Panc1 (cell line): ENCODE measurements around the gene WNT2. TPM values are rescaled to one million over a fixed set of nuclear protein-coding genes. Genes with fewer than 3 reads are reported as not detected.

ENCODE experiments used
- ATAC-seq: fragments of 200-7000 bp; cut with Tn5 transposase; 2 replicates; pipeline ENCODE4 v1.9.1; 2020; ENCODE audit warnings: mild to moderate bottlenecking, moderate library complexity
- BruUV-seq: library from RNA; stranded (reverse); fragments of 400-500 nt; replicated peaks from 2 replicates; lab custom pipeline; 2021; lab: Mats Ljungman, UMichigan
- CTCF ChIA-PET: fragments of 300-600 bp; sonication (Branson Sonifier 250); formaldehyde crosslinking; loops from one replicate; lab custom pipeline; 2022; ENCODE audit warnings: antibody characterized with exemption; lab: Charles Lee
- POLR2A ChIA-PET: fragments of 300-600 bp; sonication (Branson Sonifier 250); formaldehyde crosslinking; loops from one replicate; lab custom pipeline; 2022; ENCODE audit warnings: antibody characterized with exemption; lab: Charles Lee
- DNase-seq: peaks from one replicate; pipeline ENCODE4 v3.0.0-alpha.2; 2010; ENCODE audit warnings: low read depth, low spot score
- H3K27ac ChIP-seq: 2 replicates; pipeline ENCODE4 v1.5.1; 2011; ENCODE audit warnings: mild to moderate bottlenecking, low read length, inconsistent platforms
- H3K27me3 ChIP-seq: fragments of 200-500 bp; sonication (Bioruptor generic); 2 replicates; pipeline ENCODE4 v1.6.0; 2014; ENCODE audit warnings: low read length, inconsistent platforms; ENCODE audit not compliant: control insufficient read depth, insufficient read depth
- H3K36me3 ChIP-seq: fragments of 200-500 bp; sonication (Bioruptor generic); 2 replicates; pipeline ENCODE4 v1.5.1; 2014; ENCODE audit warnings: inconsistent platforms, mild to moderate bottlenecking, low read length, moderate library complexity; ENCODE audit not compliant: control insufficient read depth, insufficient read depth
- H3K4me1 ChIP-seq: 2 replicates; pipeline ENCODE4 v1.5.1; 2011; ENCODE audit warnings: inconsistent platforms, mild to moderate bottlenecking, low read length, moderate library complexity; ENCODE audit not compliant: control insufficient read depth, insufficient read depth
- H3K4me3 ChIP-seq, 2 experiments: 2 replicates each; pipeline ENCODE4 v1.5.1; 2011 to 2012; ENCODE audit warnings: low read depth in 2 of 2, low read length in 2 of 2, mild to moderate bottlenecking in 2 of 2, inconsistent platforms in 1 of 2, moderate library complexity in 1 of 2
- H3K9me3 ChIP-seq: fragments of 200-500 bp; sonication (Bioruptor generic); 2 replicates; pipeline ENCODE4 v1.5.1; 2014; ENCODE audit warnings: low read depth, mild to moderate bottlenecking, inconsistent platforms, low read length, moderate library complexity; ENCODE audit not compliant: control insufficient read depth, insufficient read depth
- CTCF ChIP-seq: fragments of 450-650 bp; IDR thresholded peaks from 2 replicates; pipeline ENCODE4 v1.5.1; 2017; ENCODE audit warnings: mild to moderate bottlenecking
- POLR2AphosphoS5 ChIP-seq: IDR thresholded peaks from 2 replicates; pipeline ENCODE4 v1.6.1; 2012; ENCODE audit warnings: mild to moderate bottlenecking, low read depth, low read length, moderate library complexity
- REST ChIP-seq, 2 experiments: IDR thresholded peaks; 2 replicates each; pipeline ENCODE4 v1.6.1; 2011 to 2012; ENCODE audit warnings: low read depth in 2 of 2, control low read depth in 1 of 2, low read length in 1 of 2, mild to moderate bottlenecking in 1 of 2, moderate library complexity in 1 of 2; ENCODE audit not compliant: insufficient read depth in 1 of 2
- SIN3A ChIP-seq: IDR thresholded peaks from 2 replicates; pipeline ENCODE4 v1.6.1; 2012; ENCODE audit warnings: low read depth, mild to moderate bottlenecking, low read length, moderate library complexity, borderline replicate concordance; ENCODE audit not compliant: insufficient read depth
- TCF7L2 ChIP-seq: IDR thresholded peaks from 2 replicates; pipeline ENCODE4 v1.6.1; 2011; ENCODE audit warnings: mild to moderate bottlenecking, low read depth, low read length, inconsistent platforms
- in situ Hi-C: cut with HindIII; loops from 2 replicates; pipeline ENCODE4 v1.10.0; 2016; ENCODE audit warnings: low sequenced_read_pairs, low pct_unique_long_range_greater_than_20kb
- intact Hi-C: fragments of 100-400 bp; cut with micrococcal nuclease; formaldehyde crosslinking; loops from one replicate; pipeline ENCODE4 v1.10.0; 2022; ENCODE audit not compliant: unreplicated experiment
- total RNA-seq: library from RNA; stranded (reverse); gene quantifications from one replicate; pipeline ENCODE4 v1.2.1, GENCODE V29; 2021; ENCODE audit not compliant: unreplicated experiment

Gene WNT2
- total RNA-seq, 1 experiment from 2014 or later: not detected

- DNase-seq: no peak
- Histone ChIP-seq H3K9me3 (no peaks in the 10 kb centered on the region), H3K27ac (no peak overlapping the region), H3K4me3 (no peak overlapping the region), H3K36me3 (no peaks in the 10 kb centered on the region), H3K27me3 (peaks cover 7% of the 10 kb centered on the region), H3K4me1 (no peaks in the 10 kb centered on the region)
- in situ Hi-C loops: no loop called here
- TF ChIP-seq TCF7L2 (no peak), REST (IDR thresholded peaks at IDR 0.05; ENCODE audit: insufficient read depth in 1 of 2, low read depth in 2 of 2, low read length in 1 of 2) (no peak), CTCF (no peak), POLR2AphosphoS5 (no peak), SIN3A (no peak)
- no peak for ATAC-seq
- BruUV-seq: no TSS peak
- ChIA-PET POLR2A (no interaction called here), CTCF (no interaction called here)
- intact Hi-C loops: no loop called here
These were observed 41.7 kb upstream of the WNT2 start for GRCh38 chr7:117364339-117365080.

GRCh38 chr7:117362294-117362888, 39.5 kb upstream of the WNT2 start:
- CTCF ChIA-PET: no interaction called here
- Histone ChIP-seq H3K36me3 (no peaks in the 10 kb centered on the region), H3K4me1 (no peaks in the 10 kb centered on the region), H3K27ac (no peak overlapping the region), H3K9me3 (no peaks in the 10 kb centered on the region), H3K27me3 (peaks cover 7% of the 10 kb centered on the region), H3K4me3 (no peak overlapping the region)
- TF ChIP-seq TCF7L2: no peak
- no peak for TF ChIP-seq POLR2AphosphoS5
- no peak for TF ChIP-seq REST (IDR thresholded peaks at IDR 0.05; ENCODE audit: insufficient read depth in 1 of 2, low read depth in 2 of 2, low read length in 1 of 2)
- no peak for TF ChIP-seq SIN3A
- no peak for TF ChIP-seq CTCF
- in situ Hi-C loops: no loop called here
- POLR2A ChIA-PET: no interaction called here
- no peak for ATAC-seq
- DNase-seq: no peak
- BruUV-seq: no TSS peak
- intact Hi-C loops: no loop called here
